Osteocyte (in vitro differentiated cells): ENCODE measurements around the gene SYNRG. TPM values are rescaled to one million over a fixed set of nuclear protein-coding genes. Genes with fewer than 3 reads are reported as not detected.

Experiments
- DNase-seq: peaks from one replicate; pipeline ENCODE4 v3.0.0; 2021; ENCODE audit warnings: mixed read lengths; ENCODE audit not compliant: unreplicated experiment; ENCODE audit errors: extremely low spot score
- H3K27ac Mint-ChIP-seq: one replicate; pipeline ENCODE4 v1.8.0; 2021; ENCODE audit warnings: mild to moderate bottlenecking, mixed read lengths; ENCODE audit not compliant: unreplicated experiment
- H3K27me3 Mint-ChIP-seq: one replicate; pipeline ENCODE4 v1.8.0; 2021; ENCODE audit warnings: mixed read lengths; ENCODE audit not compliant: unreplicated experiment
- H3K36me3 Mint-ChIP-seq: one replicate; pipeline ENCODE4 v1.8.0; 2021; ENCODE audit warnings: mixed read lengths; ENCODE audit not compliant: unreplicated experiment
- H3K4me1 Mint-ChIP-seq: one replicate; pipeline ENCODE4 v1.8.0; 2021; ENCODE audit warnings: mixed read lengths; ENCODE audit not compliant: unreplicated experiment
- H3K4me3 Mint-ChIP-seq: one replicate; pipeline ENCODE4 v1.8.0; 2021; ENCODE audit warnings: mild to moderate bottlenecking, moderate library complexity, mixed read lengths; ENCODE audit not compliant: unreplicated experiment
- H3K9me3 Mint-ChIP-seq: one replicate; pipeline ENCODE4 v1.8.0; 2021; ENCODE audit warnings: mixed read lengths; ENCODE audit not compliant: unreplicated experiment
- CTCF ChIP-seq: fragments of 200-600 bp; sonication (generic); IDR thresholded peaks from 2 replicates; pipeline ENCODE4 v1.5.0; 2021; ENCODE audit warnings: antibody characterized with exemption, mild to moderate bottlenecking, moderate library complexity
- microRNA-seq: library from miRNA; unstranded; fragments of <30 nt; microRNA quantifications from one replicate; pipeline ENCODE4 v1.1.0, GENCODE V29; 2020; ENCODE audit not compliant: unreplicated experiment
- total RNA-seq: library from RNA; stranded (reverse); gene quantifications from 2 replicates; pipeline ENCODE4 v1.2.1, GENCODE V29; 2021

Gene SYNRG
- total RNA-seq, 1 donor from 2014 or later, result 51.9 TPM

GRCh38 chr17:37465069-37465616 is 144.1 kb downstream of the SYNRG start:
- H3K4me3 Mint-ChIP-seq, result no peak overlapping the region
- H3K9me3 Mint-ChIP-seq, result no peaks in the 10 kb centered on the region
- H3K36me3 Mint-ChIP-seq, result peaks cover 42% of the 10 kb centered on the region
- no peak for TF ChIP-seq CTCF
- no peak overlapping the region for H3K27ac Mint-ChIP-seq
- H3K4me1 Mint-ChIP-seq, result no peaks in the 10 kb centered on the region
- no peak for DNase-seq
- H3K27me3 Mint-ChIP-seq, result no peaks in the 10 kb centered on the region

Small RNAs within 50 kb of the gene (microRNA-seq; reads per million reads assigned to microRNA genes)
- not detected for gene MIR378J

Other genes starting within 250 kb of the SYNRG start
- gene C17orf78, start 233.4 kb downstream of the SYNRG start, total RNA-seq, result not detected in 2 replicates
- gene ACACA, start 202.6 kb downstream of the SYNRG start, total RNA-seq, result 63.5 and 63.8 TPM in 2 replicates
- 20.2 and 20.4 TPM in 2 replicates for gene TADA2A, start 202.5 kb downstream of the SYNRG start, total RNA-seq
- 34.4 and 35.7 TPM in 2 replicates for gene DUSP14, start 119.5 kb downstream of the SYNRG start, total RNA-seq
- 46.4 and 47.4 TPM in 2 replicates for gene DDX52, start 34.0 kb upstream of the SYNRG start, total RNA-seq
- gene HNF1B, start 135.6 kb upstream of the SYNRG start, total RNA-seq, result 7.3 and 8.1 TPM in 2 replicates